Measurements from ENCODE around the gene STN1. TPM values are rescaled to one million over a fixed set of nuclear protein-coding genes. Genes with fewer than 3 reads are reported as not detected.

STN1 gene
- polyA plus RNA-seq, 4 donors, result 11.2 to 18.1 (median 14.9) TPM

DNA sequence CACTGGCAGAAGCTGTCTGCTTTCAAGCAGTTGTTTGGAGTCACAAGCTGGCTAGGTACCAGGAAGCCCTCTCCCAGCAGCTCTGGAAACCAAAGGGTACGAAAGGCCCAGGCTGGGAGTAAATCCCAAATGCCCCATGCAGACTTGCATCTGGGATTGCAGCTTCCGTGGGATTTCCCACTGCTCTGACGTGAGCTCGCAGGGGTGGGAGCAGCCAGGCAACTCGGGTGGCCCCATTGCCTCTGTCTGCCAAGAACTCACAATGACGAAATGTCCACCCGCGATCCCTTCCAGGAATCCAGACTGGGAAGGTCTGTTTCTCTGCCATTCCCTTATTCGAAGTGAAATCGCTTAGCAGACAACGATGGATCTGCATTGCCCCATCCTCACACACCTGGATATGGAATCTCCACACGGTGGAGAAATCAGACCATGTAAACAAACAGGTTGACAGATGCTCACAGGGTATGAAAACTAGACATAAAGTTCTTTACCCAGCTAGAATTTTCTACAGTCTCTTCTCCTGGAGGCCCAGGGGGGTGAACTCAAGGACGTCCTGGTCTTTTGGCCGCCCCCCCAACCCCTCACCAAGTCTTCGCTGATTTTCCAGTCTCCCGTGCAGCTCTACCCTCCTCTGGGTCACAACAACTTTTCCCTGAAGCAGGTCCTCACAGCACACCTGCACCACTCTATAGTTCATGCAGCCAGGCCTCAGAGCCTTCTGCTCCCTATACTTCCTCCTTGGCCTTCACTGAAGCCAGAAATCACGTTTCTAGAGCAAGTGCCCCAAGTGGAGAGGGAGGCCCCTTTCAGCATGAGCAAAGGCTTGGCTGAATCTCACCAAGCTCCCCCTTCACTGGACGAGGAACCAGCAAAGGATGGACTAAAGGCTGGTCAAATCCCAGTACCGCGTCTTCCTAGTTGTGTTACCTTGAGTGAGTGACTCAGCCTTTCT is 82.6 kb downstream of the STN1 start:
- H3K36me3 ChIP-seq (ENCODE audit: control insufficient read depth in 3 of 3, insufficient read depth in 2 of 3, low read depth in 1 of 3, low read length in 3 of 3), result peaks cover 0 to 10% (median 0%) of the 10 kb centered on the region in 3 donors
- DNase-seq (peak in 1 of 2 donors; percentile 62), FAIRE-seq (no peak)
- peaks cover 2 to 72% (median 22%) of the 10 kb centered on the region in 3 donors for H3K4me1 ChIP-seq (ENCODE audit: control insufficient read depth in 3 of 3, insufficient read depth in 2 of 3, low read depth in 1 of 3, low read length in 2 of 3)
- WGBS, 3 donors, result 51 to 61% (median 56%) methylated on average over 20 of the region's 20 CpGs
- no peaks in the 10 kb centered on the region for H3K9me3 ChIP-seq (ENCODE audit: control insufficient read depth in 2 of 2, insufficient read depth in 1 of 2, low read depth in 1 of 2, low read length in 1 of 2)
- H3K4me3 ChIP-seq (ENCODE audit: low read depth in 1 of 3, low read length in 3 of 3), result no peak overlapping the region
- H3K27me3 ChIP-seq (ENCODE audit: control insufficient read depth in 3 of 3, insufficient read depth in 3 of 3, low read length in 3 of 3), result no peaks in the 10 kb centered on the region
- H3K27ac ChIP-seq (ENCODE audit: low read depth in 1 of 3, low read length in 2 of 3), result peak overlapping the region in 2 of 3 donors; percentile 32 to 68

DNA sequence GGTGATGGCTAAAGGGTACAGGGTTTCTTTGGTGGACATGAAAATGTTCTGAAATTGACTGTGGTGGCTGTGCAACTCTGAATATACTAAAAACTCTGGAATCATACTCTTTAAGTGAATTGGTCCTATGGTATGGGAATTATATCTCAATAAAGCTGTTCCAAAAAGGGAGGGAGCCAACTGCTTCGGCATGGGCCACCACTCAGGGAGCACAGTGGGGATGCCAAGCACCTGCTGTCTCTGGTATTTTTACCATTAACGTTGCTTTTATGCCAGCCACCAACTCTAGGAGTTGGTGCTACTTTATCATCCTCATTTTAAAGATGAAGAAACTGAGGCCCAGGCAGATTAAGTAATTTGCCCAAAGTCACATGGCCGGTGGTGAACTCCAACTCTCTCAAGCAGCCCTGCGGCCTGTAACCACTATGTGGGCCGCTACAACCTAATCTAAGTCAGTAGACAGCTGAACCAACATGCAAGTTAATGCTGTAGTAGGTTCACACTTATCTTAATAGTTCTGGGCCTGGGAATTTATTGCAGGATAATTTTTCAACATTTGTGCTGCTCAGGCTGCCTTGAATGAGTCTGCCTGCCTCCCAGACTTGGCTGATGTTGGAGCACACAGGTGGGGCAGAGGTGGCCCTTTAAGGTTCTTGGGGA is 83.4 kb downstream of the STN1 start:
- peaks cover 0 to 5% (median 0%) of the 10 kb centered on the region in 3 donors for H3K36me3 ChIP-seq (ENCODE audit: control insufficient read depth in 3 of 3, insufficient read depth in 2 of 3, low read depth in 1 of 3, low read length in 3 of 3)
- WGBS, 3 donors, result 29 to 50% (median 34%) methylated on average over 5 of the region's 5 CpGs

DNA sequence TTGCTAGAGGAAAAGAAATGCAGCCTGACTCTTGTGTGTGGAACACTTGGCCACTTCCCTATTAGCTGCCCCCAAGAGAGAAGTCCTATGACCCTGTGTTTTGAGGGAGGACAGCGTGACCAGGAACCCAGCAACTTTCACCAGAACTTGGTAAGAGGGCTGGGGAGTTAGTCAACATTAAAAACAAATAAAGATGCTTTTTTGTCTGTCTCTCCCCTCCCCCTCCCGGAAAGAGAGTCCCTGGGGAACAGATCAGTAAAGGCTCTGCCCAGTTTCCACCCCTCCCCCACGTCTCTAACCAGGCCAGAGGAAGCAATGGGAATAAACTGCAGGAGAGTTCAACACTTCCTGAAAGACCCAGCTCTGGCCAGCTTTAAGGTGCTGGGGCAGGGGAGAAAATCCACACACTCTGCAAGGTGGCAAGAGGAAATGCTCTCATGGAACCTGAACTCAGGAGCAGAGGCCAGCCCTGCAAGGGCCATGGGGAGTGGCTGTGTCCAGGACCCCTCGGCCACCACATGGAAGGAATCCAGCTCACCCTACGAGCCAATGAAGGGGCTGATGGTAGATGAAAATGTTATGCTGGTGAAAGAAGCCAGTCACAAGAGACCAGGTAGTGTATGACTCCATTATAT is 84.1 kb downstream of the STN1 start:
- H3K4me3 ChIP-seq (ENCODE audit: low read depth in 1 of 3, low read length in 3 of 3), result no peak overlapping the region
- DNase-seq, result peak; percentile 49 to 76
- H3K27ac ChIP-seq (ENCODE audit: low read depth in 1 of 3, low read length in 2 of 3), result peak overlapping the region in 2 of 3 donors; percentile 32 to 68
- peaks cover 0 to 4% (median 0%) of the 10 kb centered on the region in 3 donors for H3K36me3 ChIP-seq (ENCODE audit: control insufficient read depth in 3 of 3, insufficient read depth in 2 of 3, low read depth in 1 of 3, low read length in 3 of 3)
- peaks cover 2 to 60% (median 22%) of the 10 kb centered on the region in 3 donors for H3K4me1 ChIP-seq (ENCODE audit: control insufficient read depth in 3 of 3, insufficient read depth in 2 of 3, low read depth in 1 of 3, low read length in 2 of 3)
- no peak for FAIRE-seq
- H3K9me3 ChIP-seq (ENCODE audit: control insufficient read depth in 2 of 2, insufficient read depth in 1 of 2, low read depth in 1 of 2, low read length in 1 of 2), result no peaks in the 10 kb centered on the region
- H3K27me3 ChIP-seq (ENCODE audit: control insufficient read depth in 3 of 3, insufficient read depth in 3 of 3, low read length in 3 of 3), result no peaks in the 10 kb centered on the region
- 45 to 55% (median 49%) methylated on average over 5 of the region's 5 CpGs for WGBS, 3 donors

More for the DNA sequence above, 83.4 kb downstream of the STN1 start:
- DNase-seq, result no peak
- no peak for FAIRE-seq
- H3K4me1 ChIP-seq (ENCODE audit: control insufficient read depth in 3 of 3, insufficient read depth in 2 of 3, low read depth in 1 of 3, low read length in 2 of 3), result peaks cover 2 to 64% (median 22%) of the 10 kb centered on the region in 3 donors
- no peaks in the 10 kb centered on the region for H3K9me3 ChIP-seq (ENCODE audit: control insufficient read depth in 2 of 2, insufficient read depth in 1 of 2, low read depth in 1 of 2, low read length in 1 of 2)
- H3K27ac ChIP-seq (ENCODE audit: low read depth in 1 of 3, low read length in 2 of 3), result peak overlapping the region in 2 of 3 donors; percentile 32 to 68
- H3K4me3 ChIP-seq (ENCODE audit: low read depth in 1 of 3, low read length in 3 of 3), result no peak overlapping the region
- no peaks in the 10 kb centered on the region for H3K27me3 ChIP-seq (ENCODE audit: control insufficient read depth in 3 of 3, insufficient read depth in 3 of 3, low read length in 3 of 3)

DNA sequence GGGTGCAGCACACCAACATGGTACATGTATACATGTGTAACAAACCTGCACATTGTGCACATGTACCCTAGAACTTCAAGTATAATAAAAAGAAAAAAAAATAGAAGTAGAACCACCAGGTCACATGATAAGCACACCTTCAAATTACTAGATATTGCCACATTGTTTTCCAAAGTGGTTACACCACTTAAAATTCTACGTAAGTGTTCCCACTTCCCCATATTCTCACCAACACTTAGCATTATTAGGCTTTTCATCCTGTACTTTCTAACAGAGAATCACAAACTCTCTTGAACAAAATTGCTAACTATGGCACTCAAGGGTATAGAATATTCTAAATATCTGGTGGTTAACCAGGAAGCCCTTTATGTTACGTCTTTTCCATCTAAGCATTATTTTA is 85.2 kb downstream of the STN1 start:
- Histone ChIP-seq H3K4me1 (ENCODE audit: control insufficient read depth in 3 of 3, insufficient read depth in 2 of 3, low read depth in 1 of 3, low read length in 2 of 3) (peaks cover 2 to 59% (median 19%) of the 10 kb centered on the region in 3 donors), H3K27ac (ENCODE audit: low read depth in 1 of 3, low read length in 2 of 3) (no peak overlapping the region), H3K4me3 (ENCODE audit: low read depth in 1 of 3, low read length in 3 of 3) (no peak overlapping the region), H3K9me3 (ENCODE audit: control insufficient read depth in 2 of 2, insufficient read depth in 1 of 2, low read depth in 1 of 2, low read length in 1 of 2) (no peaks in the 10 kb centered on the region), H3K27me3 (ENCODE audit: control insufficient read depth in 3 of 3, insufficient read depth in 3 of 3, low read length in 3 of 3) (no peaks in the 10 kb centered on the region), H3K36me3 (ENCODE audit: control insufficient read depth in 3 of 3, insufficient read depth in 2 of 3, low read depth in 1 of 3, low read length in 3 of 3) (peaks cover 0 to 2% (median 0%) of the 10 kb centered on the region in 3 donors)
- DNase-seq (no peak), FAIRE-seq (no peak)
- 93 to 96% (median 95%) methylated on average over 2 of the region's 2 CpGs for WGBS, 3 donors

Other genes starting within 250 kb of the STN1 start
- 10 to 100 TPM in 1 of 4 donors, 1 to 10 TPM in 3; 2.2 to 28.3 (median 8.7) TPM for gene SH3PXD2A, start 62.6 kb downstream of the STN1 start, polyA plus RNA-seq
- 10 to 100 TPM; 11.2 to 33.0 (median 14.3) TPM for gene SLK, start 49.0 kb upstream of the STN1 start, polyA plus RNA-seq
- gene COL17A1, start 167.7 kb upstream of the STN1 start, polyA plus RNA-seq, result 10 to 100 TPM in 3 of 4 donors, 1 to 10 TPM in 1; 4.9 to 78.1 (median 35.5) TPM
- gene SFR1, start 204.0 kb upstream of the STN1 start, polyA plus RNA-seq, result 10 to 100 TPM in 1 of 4 donors, 1 to 10 TPM in 3; 3.1 to 10.6 (median 7.4) TPM